Loucy (cell line): ENCODE results near the gene NFYB.

Experiments used
- EZH2phosphoT487 ChIP-seq: fragments of 200-600 bp; IDR thresholded peaks from 2 replicates; pipeline ENCODE4 v1.6.1; 2018; ENCODE audit warnings: antibody characterized with exemption, mild to moderate bottlenecking, moderate library complexity, borderline replicate concordance
- TF ChIP-seq, protein P1 (sequence below): fragments of 200-600 bp; sonication (generic); conservative IDR thresholded peaks from 2 replicates; pipeline ENCODE4 v1.5.1; 2014; ENCODE audit warnings: mild to moderate bottlenecking, antibody characterized with exemption, low read length

DNA sequence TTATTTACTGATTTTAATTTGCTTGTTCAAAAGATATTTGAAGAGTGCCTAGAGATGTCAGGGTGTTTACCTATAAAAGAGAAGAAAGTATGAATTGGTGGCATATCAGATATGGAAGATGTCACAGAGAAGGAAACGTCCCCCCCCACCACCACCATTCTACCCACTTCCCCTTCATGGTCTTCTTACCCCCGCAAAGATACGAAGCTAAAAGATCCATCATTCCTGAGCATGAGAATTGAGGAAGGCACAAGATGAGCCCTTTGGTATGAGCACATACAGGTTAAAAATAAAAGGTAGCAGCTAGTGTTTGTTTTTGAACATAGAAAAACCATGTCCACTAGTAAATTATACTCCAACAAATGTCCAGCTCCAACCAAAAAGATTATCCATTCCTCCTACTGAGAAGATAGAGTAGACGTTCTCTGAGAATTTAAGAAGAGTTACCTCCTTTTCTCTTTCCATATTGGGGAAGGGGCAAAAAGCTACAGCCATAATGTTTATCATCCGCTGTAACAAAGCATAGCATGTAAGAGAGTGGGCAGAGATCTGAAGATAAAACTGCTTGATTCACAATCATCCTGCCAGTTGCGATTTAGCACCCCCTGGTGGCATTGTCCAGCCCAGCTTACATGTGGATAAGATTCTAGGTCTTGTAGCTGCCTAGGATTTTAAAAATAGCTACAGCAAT lies 29.1 kb downstream of the NFYB start:
- TF ChIP-seq, protein P1, sequence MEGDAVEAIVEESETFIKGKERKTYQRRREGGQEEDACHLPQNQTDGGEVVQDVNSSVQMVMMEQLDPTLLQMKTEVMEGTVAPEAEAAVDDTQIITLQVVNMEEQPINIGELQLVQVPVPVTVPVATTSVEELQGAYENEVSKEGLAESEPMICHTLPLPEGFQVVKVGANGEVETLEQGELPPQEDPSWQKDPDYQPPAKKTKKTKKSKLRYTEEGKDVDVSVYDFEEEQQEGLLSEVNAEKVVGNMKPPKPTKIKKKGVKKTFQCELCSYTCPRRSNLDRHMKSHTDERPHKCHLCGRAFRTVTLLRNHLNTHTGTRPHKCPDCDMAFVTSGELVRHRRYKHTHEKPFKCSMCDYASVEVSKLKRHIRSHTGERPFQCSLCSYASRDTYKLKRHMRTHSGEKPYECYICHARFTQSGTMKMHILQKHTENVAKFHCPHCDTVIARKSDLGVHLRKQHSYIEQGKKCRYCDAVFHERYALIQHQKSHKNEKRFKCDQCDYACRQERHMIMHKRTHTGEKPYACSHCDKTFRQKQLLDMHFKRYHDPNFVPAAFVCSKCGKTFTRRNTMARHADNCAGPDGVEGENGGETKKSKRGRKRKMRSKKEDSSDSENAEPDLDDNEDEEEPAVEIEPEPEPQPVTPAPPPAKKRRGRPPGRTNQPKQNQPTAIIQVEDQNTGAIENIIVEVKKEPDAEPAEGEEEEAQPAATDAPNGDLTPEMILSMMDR: peak; percentile 96
- no peak for TF ChIP-seq EZH2phosphoT487
